DMS 273 (cell line): Measurements from ENCODE around the gene NAGK.
"Not testable (repeated sequence)": the region's sequence is repeated elsewhere in the genome, so short reads cannot be mapped to it uniquely, and the experiment has no call there.

Source experiments
- DNase-seq: peaks from one replicate; lab custom pipeline; 2025; ENCODE audit not compliant: unreplicated experiment; lab: John Stamatoyannopoulos, UW

Gene NAGK

DNA sequence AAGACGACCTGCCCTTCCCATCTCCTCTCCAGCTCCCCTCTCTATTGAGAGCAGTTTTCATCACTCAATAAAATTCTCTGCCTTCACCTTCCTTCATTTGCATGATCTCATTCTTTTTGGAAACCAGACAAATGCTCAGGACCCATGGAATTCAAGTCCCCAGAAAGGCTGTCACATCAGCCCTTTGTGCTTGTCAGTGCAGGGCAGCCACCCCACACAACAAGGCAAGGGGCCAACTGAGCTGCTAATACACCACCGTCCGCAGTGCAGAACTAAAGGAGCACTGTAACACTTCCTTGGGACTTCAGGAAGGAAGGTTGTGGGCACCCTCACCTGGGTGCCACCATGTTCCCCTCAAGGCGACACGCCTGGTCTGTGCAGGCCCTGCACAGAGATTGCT is 35.4 kb downstream of the NAGK start:
- no peak for DNase-seq

DNA sequence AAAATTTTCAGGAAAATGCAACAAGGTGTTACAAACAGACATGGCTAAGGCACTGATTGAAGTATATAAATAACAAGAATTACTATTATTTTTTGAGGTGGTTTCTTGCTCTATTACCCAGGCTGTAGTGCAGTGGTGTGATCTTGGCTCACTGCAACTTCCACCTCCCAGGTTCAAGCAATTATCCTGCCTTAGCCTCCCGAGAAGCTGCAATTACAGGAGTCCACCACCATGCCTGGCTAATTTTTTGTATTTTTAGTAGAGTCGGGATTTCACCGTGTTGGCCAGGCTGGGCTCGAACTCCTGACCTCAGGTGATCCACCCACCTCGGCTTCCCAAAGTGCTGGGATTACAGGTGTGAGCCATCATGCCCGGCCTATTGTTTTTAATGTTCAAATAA is 38.0 kb downstream of the NAGK start:
- not testable (repeated sequence) for DNase-seq

DNA sequence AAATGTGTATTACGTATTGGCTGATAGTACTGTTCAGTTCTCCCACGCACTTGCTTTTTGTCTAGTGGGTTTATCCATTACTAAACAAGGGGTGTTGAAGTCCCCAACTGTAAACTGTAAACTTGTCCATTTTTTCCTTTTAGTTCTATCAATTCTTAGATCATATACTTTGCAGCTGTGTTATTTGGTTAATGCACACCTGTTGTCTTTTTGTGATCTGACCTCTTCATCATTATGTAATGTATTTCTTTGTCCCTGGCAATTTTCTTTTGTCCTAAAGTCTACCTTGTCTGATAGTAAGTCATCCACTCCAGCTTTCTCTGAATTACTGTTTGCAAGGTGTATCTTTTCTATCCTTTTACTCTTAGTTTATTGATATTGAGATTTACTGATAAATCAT is 39.6 kb downstream of the NAGK start:
- no peak for DNase-seq

- DNase-seq, result no peak
Observed at GRCh38 chr2:71113843-71114242, 45.4 kb downstream of the NAGK start.

GRCh38 chr2:71117063-71117462 is 48.6 kb downstream of the NAGK start:
- DNase-seq, result no peak

- no peak for DNase-seq
Observed at GRCh38 chr2:71120195-71120594, 51.7 kb downstream of the NAGK start.

GRCh38 chr2:71121479-71121878 is 53.0 kb downstream of the NAGK start:
- no peak for DNase-seq

- DNase-seq, result no peak
Observed at GRCh38 chr2:71122387-71123298, 54.2 kb downstream of the NAGK start.

GRCh38 chr2:71125506-71126294 is 57.3 kb downstream of the NAGK start:
- DNase-seq, result no peak

GRCh38 chr2:71126957-71127356 is 58.5 kb downstream of the NAGK start:
- DNase-seq, result no peak
